ENCODE data around the gene ACSS1. TPM values are rescaled to one million over a fixed set of nuclear protein-coding genes. Genes with fewer than 3 reads are reported as not detected.

ACSS1 gene
- polyA plus RNA-seq, 1 experiment = 1.1 TPM

DNA sequence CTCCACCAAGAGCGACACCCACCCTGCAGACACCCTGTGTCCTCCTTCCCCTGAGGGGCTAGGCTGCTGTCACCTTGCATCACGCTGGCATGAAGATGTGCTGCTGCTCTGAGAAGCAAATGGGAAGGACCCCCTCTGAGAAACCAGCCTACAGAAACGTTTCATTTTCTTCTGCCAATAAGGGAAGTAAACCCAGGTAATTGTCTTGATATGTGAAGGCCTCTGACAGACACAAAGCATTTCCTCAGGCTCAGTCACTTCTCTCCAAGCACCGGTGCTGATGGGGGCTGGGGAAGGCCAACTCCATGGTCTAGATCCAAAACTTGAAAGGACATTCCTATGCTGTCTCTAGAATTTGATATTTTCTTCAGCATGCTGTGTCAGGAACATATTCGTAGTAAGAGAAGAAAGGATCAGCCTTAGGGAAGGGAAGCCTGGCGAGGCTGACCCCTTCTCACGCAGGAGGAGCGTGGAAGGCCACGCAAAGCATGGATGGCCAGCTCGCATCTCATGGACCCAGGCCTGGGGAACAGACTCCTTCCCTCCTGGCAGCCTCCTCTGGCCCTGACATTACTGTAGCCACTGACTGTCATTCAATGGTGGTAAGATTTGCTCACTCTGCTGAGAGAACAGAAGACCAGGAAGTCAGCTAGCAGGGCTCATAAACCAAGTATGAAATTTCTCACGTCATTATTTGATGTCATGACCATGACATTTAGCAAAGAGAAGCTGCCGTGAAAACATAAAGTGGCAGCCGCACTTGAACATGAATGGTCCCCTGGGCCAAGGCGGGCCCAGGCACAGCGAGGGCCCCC lies 20.4 kb downstream of the ACSS1 start:
- ChIA-PET CTCF (no interaction called here), POLR2A (no interaction called here)
- Histone ChIP-seq H3K27ac (ENCODE audit: low read depth, low read length) (no peak overlapping the region), H3K4me3 (ENCODE audit: low read depth, low read length) (no peak overlapping the region), H3K27me3 (ENCODE audit: control insufficient read depth, insufficient read depth, low read length) (peaks cover 19% of the 10 kb centered on the region), H3K9me3 (ENCODE audit: control insufficient read depth, insufficient read depth, low read length) (no peaks in the 10 kb centered on the region; the same call in 1 of the 2 replicates)
- DNase-seq (ENCODE audit: low read depth, low spot score) = no peak
- no peak for TF ChIP-seq CTCF (IDR thresholded peaks at IDR 0.05; ENCODE audit: low read depth, low read length)

DNA sequence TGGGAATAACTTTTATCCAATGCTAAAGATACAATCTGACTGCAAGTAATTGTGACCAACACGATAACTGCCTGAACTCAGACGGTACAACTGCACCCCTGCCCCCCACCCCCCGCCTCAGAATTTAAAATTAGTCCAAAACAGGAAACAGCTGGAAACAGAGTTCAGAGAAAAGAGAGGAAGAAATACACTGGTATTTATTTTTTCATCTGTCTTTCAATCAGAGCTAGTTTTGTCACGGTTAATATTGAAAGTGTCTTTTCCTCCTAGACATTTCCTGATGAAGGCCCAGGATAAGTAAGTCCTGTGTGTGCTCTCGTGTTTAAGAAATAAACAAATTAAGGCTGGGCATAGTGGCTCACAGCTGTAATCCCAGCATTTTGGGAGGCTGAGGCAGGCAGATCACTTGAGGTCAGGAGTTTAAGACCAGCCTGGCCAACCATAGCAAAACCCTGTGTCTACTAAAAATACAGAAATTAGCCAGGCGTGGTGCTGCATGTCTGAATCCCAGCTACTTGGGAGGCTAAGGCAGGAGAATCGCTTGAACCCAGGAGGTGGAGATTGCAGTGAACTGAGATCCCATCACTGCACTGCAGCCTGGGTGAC lies 21.5 kb downstream of the ACSS1 start:
- no peaks in the 10 kb centered on the region; the same call in 1 of the 2 replicates for H3K9me3 ChIP-seq (ENCODE audit: control insufficient read depth, insufficient read depth, low read length)
- CTCF ChIA-PET = no interaction called here
- no peak overlapping the region for H3K4me3 ChIP-seq (ENCODE audit: low read depth, low read length)
- POLR2A ChIA-PET = no interaction called here
- no peak for TF ChIP-seq CTCF (IDR thresholded peaks at IDR 0.05; ENCODE audit: low read depth, low read length)
- peaks cover 19% of the 10 kb centered on the region for H3K27me3 ChIP-seq (ENCODE audit: control insufficient read depth, insufficient read depth, low read length)
- H3K27ac ChIP-seq (ENCODE audit: low read depth, low read length) = no peak overlapping the region
- DNase-seq (ENCODE audit: low read depth, low spot score) = no peak

DNA sequence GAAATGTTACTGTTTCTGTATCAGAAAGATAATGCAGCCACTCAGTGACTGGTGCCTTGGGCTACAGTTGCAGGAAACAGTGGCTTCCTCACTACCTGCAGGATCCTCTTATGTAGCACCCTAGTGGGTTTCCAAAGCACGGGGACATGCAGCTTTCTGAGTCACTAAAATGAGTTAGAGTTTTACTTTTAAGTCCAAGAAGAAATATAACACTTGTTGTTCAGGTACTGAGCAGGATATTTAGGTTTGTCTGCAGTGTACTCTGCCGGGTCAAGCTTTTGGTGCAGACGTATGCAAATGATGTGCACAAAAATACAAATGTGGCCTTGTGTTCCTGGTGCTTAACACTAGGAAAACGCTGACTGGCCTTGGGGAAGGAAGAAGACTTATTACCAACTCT lies 22.0 kb downstream of the ACSS1 start:
- Histone ChIP-seq H3K4me3 (ENCODE audit: low read depth, low read length) (no peak overlapping the region), H3K27ac (ENCODE audit: low read depth, low read length) (no peak overlapping the region), H3K27me3 (ENCODE audit: control insufficient read depth, insufficient read depth, low read length) (peaks cover 15% of the 10 kb centered on the region), H3K9me3 (ENCODE audit: control insufficient read depth, insufficient read depth, low read length) (no peaks in the 10 kb centered on the region; the same call in 1 of the 2 replicates)
- ChIA-PET CTCF (no interaction called here), POLR2A (no interaction called here)
- no peak for DNase-seq (ENCODE audit: low read depth, low spot score)
- TF ChIP-seq CTCF (IDR thresholded peaks at IDR 0.05; ENCODE audit: low read depth, low read length) = no peak

DNA sequence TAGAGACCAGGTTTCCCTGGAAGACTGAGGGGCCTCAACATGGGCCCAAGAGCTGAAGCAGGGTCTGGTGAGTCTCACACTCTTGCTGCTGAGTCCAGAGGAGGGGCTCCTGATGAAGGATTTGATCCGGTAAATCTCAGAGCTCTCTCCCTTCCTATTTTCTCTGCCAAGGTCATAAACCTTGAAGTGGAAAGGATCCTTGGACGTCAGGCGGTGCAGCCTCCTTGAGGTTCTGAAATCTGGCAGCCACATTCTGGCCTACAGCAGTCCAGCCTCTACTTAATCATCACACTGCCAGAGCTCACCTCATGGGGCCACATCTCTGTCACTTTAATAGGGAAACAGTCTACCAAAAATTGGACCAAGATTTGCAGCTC lies 24.0 kb downstream of the ACSS1 start:
- Histone ChIP-seq H3K9me3 (ENCODE audit: control insufficient read depth, insufficient read depth, low read length) (no peaks in the 10 kb centered on the region; the same call in 1 of the 2 replicates), H3K4me3 (ENCODE audit: low read depth, low read length) (no peak overlapping the region), H3K27me3 (ENCODE audit: control insufficient read depth, insufficient read depth, low read length) (peaks cover 20% of the 10 kb centered on the region), H3K27ac (ENCODE audit: low read depth, low read length) (no peak overlapping the region)
- POLR2A ChIA-PET = no interaction called here
- no peak for TF ChIP-seq CTCF (IDR thresholded peaks at IDR 0.05; ENCODE audit: low read depth, low read length)
- DNase-seq (ENCODE audit: low read depth, low spot score) = no peak
- CTCF ChIA-PET = interaction anchor here (1.1 to 1.3 kb wide), 2 partner anchors 32 to 40 kb away, joined by 3 read pairs; no protein-coding TSS in a partner anchor

DNA sequence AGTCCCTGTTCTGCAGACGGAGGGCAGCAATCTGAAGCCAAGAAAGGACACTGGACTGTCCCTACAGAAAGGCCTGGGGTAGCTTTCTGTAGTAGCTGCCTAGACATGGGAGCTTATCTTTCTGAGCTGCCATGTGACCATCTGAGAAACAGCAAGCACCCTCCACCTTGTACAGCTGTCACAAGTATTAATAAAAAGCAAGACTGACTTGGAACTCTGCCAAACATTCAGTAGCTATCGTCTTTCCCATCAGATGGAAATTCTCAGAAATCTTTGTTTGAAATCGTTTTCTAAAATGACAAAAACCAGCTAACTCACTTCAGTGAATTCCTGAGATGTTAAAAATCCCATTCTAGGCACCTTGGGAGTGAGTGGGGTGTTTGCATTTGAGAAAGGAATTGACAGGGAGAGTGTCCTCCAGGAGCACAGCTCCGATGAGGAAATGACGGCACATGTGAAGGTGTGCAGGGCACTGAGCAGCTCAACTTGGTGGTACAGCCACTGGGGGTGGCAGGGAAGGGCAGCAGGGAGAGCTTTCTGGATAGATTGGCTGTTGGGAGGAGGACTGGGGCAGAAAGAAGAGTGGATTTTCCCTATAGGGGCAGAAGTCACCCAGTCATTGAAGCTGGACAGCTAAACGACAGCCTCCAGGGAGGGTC lies 24.5 kb downstream of the ACSS1 start:
- no peak for DNase-seq (ENCODE audit: low read depth, low spot score)
- ChIA-PET POLR2A (no interaction called here), CTCF (interaction anchor here (1.1 to 1.3 kb wide), 2 partner anchors 32 to 40 kb away, joined by 3 read pairs; no protein-coding TSS in a partner anchor)
- Histone ChIP-seq H3K4me3 (ENCODE audit: low read depth, low read length) (no peak overlapping the region), H3K9me3 (ENCODE audit: control insufficient read depth, insufficient read depth, low read length) (no peaks in the 10 kb centered on the region; the same call in 1 of the 2 replicates), H3K27me3 (ENCODE audit: control insufficient read depth, insufficient read depth, low read length) (peaks cover 17% of the 10 kb centered on the region), H3K27ac (ENCODE audit: low read depth, low read length) (no peak overlapping the region)
- TF ChIP-seq CTCF (IDR thresholded peaks at IDR 0.05; ENCODE audit: low read depth, low read length) = no peak

All from AG04450 (cell line).